Measurements from ENCODE around the gene PHACTR1. TPM values are rescaled to one million over a fixed set of nuclear protein-coding genes. Genes with fewer than 3 reads are reported as not detected.
"Not testable (repeated sequence)": the region's sequence is repeated elsewhere in the genome, so short reads cannot be mapped to it uniquely, and the experiment has no call there.

The PHACTR1 gene
- polyA plus RNA-seq, 3 donors, result 9.9 to 14.8 (median 12.4) TPM

DNA sequence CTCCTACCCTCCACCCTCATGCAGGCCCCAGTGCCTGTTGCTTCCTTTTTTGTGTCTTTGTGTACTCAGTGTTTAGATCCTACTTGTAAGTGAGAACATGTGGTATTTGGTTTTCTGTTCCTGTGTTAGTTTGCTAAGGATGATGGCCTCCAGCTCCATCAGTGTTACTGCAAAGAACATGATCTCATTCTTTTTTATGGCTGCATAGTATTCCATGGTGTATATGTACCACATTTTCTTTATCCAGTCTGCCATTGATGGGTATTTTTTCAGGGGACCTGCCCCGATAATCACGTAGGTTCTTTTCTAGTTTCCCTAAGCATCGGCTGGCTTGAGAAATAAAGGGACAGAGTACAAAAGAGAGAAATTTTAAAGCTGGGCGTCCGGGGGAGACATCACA, 527.2 kb downstream of the PHACTR1 start:
- not testable (repeated sequence) for DNase-seq (ENCODE audit: low read depth in 3 of 3, low spot score in 2 of 3)

GRCh38 chr6:13247627-13248026, 531.1 kb downstream of the PHACTR1 start:
- DNase-seq (ENCODE audit: low read depth in 3 of 3, low spot score in 2 of 3), result no peak

GRCh38 chr6:13248053-13248452, 531.5 kb downstream of the PHACTR1 start:
- peak in 1 of 3 donors; percentile 24 for DNase-seq (ENCODE audit: low read depth in 3 of 3, low spot score in 2 of 3)

- DNase-seq (ENCODE audit: low read depth in 3 of 3, low spot score in 2 of 3), result no peak
Measured at GRCh38 chr6:13248584-13248985, 532.0 kb downstream of the PHACTR1 start.

GRCh38 chr6:13248994-13249393, 532.4 kb downstream of the PHACTR1 start:
- no peak for DNase-seq (ENCODE audit: low read depth in 3 of 3, low spot score in 2 of 3)

DNA sequence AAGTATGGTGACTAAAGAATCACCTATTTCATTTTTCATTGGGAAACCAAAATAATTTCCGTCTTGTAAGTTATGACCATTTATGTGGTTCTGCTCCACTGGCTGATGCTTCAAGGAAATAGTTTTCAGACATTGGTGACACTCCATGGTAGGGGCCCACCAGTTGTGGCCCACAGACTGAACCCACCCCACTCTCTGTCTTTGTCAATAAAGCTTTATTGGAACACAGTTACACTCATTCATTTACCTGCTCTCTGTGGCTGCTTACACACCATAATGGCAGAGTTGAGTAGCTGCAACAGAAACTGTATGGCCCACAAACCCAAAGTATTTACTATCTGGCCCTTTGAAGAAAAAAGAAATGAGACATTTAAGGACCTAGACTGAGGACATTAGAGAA, 533.2 kb downstream of the PHACTR1 start:
- DNase-seq (ENCODE audit: low read depth in 3 of 3, low spot score in 2 of 3), result no peak

- DNase-seq (ENCODE audit: low read depth in 3 of 3, low spot score in 2 of 3), result no peak
Measured at GRCh38 chr6:13250703-13251102, 534.1 kb downstream of the PHACTR1 start.

DNA sequence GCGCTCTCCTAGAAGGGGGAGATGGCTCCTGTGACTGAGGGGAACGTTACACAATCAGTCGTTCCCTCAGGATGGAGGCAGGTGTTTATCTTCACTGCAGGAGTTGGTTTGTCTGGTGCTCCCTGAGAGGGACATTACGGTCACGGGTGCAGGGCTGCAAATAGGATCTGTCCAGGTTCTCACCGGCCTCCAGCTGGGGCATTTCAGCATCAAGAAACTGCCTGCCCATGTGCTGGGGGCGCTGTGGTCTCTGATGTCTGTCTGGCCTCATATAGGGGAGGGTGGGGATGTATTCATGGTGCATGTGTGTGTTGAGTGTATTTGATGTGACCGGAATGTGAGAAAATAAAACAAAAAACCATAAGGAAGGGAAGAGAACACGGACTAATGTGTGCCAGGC, 534.7 kb downstream of the PHACTR1 start:
- DNase-seq (ENCODE audit: low read depth in 3 of 3, low spot score in 2 of 3), result no peak

- DNase-seq (ENCODE audit: low read depth in 3 of 3, low spot score in 2 of 3), result no peak
Measured at GRCh38 chr6:13252790-13253189, 536.2 kb downstream of the PHACTR1 start.

GRCh38 chr6:13253272-13253671, 536.7 kb downstream of the PHACTR1 start:
- DNase-seq (ENCODE audit: low read depth in 3 of 3, low spot score in 2 of 3), result no peak

- no peak for DNase-seq (ENCODE audit: low read depth in 3 of 3, low spot score in 2 of 3)
Measured at GRCh38 chr6:13256266-13257001, 539.9 kb downstream of the PHACTR1 start.

GRCh38 chr6:13259393-13259792, 542.8 kb downstream of the PHACTR1 start:
- DNase-seq (ENCODE audit: low read depth in 3 of 3, low spot score in 2 of 3), result no peak

DNA sequence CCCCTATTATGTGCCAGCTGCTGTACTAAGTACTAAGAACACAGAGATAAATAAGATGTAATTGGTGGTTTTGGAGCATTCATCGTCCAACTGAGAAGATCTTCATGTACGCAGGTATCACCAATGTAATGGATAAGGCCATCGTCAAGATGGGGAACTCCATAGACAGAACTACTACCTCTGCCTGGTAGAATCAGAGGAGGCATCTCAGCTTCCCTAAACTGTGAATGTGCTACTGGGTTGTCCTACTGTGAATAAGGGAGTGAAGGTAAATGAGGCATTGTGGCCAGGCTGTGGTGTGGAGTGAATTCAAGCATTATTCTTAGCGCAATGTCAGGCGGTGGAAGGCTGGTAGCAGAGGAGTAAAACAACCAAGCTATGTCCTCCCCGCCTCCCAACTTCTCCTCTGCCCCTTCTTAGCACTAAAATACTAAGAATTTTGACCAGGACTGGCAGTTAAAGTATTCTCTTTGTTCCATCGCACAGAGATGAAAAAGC, 543.6 kb downstream of the PHACTR1 start:
- DNase-seq (ENCODE audit: low read depth in 3 of 3, low spot score in 2 of 3), result no peak

GRCh38 chr6:13260831-13261230, 544.3 kb downstream of the PHACTR1 start:
- no peak for DNase-seq (ENCODE audit: low read depth in 3 of 3, low spot score in 2 of 3)

- no peak for DNase-seq (ENCODE audit: low read depth in 3 of 3, low spot score in 2 of 3)
Measured at GRCh38 chr6:13261464-13261994, 545.0 kb downstream of the PHACTR1 start.

GRCh38 chr6:13262302-13263230, 546.0 kb downstream of the PHACTR1 start:
- no peak for DNase-seq (ENCODE audit: low read depth in 3 of 3, low spot score in 2 of 3)

DNA sequence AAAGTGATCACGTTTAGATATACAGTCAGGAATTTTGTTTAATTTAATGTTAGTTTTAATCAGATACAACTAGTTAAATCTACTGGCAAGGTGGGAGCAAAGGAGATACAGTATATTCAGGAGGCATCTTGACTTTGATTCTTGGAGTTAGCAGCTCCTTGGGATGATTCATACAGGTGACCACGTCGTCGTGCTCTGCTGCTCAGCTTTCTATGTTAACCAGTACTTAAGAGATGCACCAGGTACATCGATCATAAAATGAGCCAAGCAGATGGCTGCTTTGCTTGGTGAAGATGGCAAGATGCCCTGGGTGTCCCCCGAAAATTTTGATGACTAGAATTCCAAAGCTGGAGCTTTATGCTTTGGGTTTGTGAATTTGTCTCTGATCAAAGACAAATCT, 547.1 kb downstream of the PHACTR1 start:
- no peak for DNase-seq (ENCODE audit: low read depth in 3 of 3, low spot score in 2 of 3)

DNA sequence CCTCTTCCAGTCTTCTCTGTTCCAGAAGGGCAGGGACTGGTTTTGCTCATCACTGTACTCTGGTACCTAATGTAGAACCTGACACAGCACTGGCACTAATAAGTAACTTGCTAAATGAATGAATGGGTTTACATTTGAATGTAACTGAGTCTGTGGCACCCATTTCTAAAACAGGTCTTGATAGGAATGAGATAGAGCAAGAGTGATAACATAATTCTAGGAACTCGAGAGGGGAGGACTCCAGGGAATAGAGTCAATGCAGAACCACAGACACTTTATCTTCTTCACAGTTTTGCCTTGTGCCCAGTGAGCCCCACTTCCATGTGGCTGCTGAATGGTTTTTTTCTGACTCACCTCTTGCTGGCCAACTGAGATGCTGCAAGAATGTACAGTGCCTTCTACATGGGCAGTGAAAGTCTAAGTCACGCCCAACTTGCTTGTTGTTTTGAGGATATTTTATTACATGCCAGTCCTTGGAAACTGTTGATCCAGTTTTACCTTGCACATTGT, 550.6 kb downstream of the PHACTR1 start:
- no peak for DNase-seq (ENCODE audit: low read depth in 3 of 3, low spot score in 2 of 3)

DNA sequence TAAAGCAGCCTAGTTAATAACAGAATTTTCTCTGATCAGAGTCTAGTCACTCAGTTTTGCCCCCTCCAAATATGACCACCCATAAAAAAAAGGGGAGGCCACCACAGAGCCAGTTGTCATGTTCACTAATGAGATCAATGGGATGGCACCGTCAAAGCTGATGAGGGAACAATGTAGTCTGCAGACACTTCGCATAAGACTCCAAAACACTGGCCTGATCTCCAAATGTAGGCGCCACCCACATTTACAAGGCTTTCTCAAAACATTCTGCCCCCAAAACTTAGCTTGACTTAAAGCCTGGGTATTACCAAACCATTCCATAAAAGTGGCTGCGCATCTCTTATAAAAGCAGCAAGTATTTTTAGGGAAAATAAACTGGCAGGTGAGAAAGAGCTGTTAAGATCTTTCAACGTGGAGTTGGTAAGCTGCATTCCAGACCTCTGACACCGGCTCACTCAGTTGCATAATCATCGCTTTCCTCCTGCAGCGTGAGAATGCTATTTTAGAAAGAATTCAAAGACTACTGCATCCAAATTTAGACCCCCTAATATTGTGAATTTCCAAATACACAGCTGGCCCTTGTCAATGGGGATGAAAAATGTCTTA, 552.4 kb downstream of the PHACTR1 start:
- no peak for DNase-seq (ENCODE audit: low read depth in 3 of 3, low spot score in 2 of 3)

GRCh38 chr6:13272131-13273046, 555.8 kb downstream of the PHACTR1 start:
- no peak for DNase-seq (ENCODE audit: low read depth in 3 of 3, low spot score in 2 of 3)

Measured in right renal cortex interstitium (tissue), 3 donors.